Endothelial cell of umbilical vein (primary cell): ENCODE results near the gene UBXN2A. TPM values are rescaled to one million over a fixed set of nuclear protein-coding genes. Genes with fewer than 3 reads are reported as not detected.

Experiments used
- BruUV-seq: library from RNA; stranded (reverse); fragments of 400-500 nt; replicated peaks from 2 replicates; lab custom pipeline; 2021; lab: Mats Ljungman, UMichigan
- CTCF ChIA-PET: fragments of 300-600, 350-600 bp; sonication (Branson Sonifier 250); formaldehyde crosslinking; loops from one replicate; lab custom pipeline; 2021; ENCODE audit warnings: antibody characterized with exemption, inconsistent platforms; lab: Charles Lee
- POLR2A ChIA-PET: fragments of 300-600, 350-600 bp; sonication (Branson Sonifier 250); formaldehyde crosslinking; loops from one replicate; lab custom pipeline; 2021; ENCODE audit warnings: antibody characterized with exemption, inconsistent platforms; lab: Charles Lee
- DNase-seq: peaks from one replicate; pipeline ENCODE4 v3.0.0-alpha.2; 2011; ENCODE audit warnings: low read depth, low spot score
- FAIRE-seq: peaks from 2 replicates; lab custom pipeline; 2011; peaks lifted over from hg19 to GRCh38; lab: Jason Lieb, UNC
- H2AFZ ChIP-seq: 2 replicates; pipeline ENCODE4 v1.6.0; 2012; ENCODE audit warnings: low read depth, low read length, control low read depth, inconsistent platforms
- H3K27ac ChIP-seq: 2 replicates; pipeline ENCODE4 v1.5.1; 2011; ENCODE audit warnings: low read depth, mild to moderate bottlenecking, control low read depth, low read length, moderate library complexity; ENCODE audit not compliant: insufficient read depth
- H3K27me3 ChIP-seq, 2 experiments: 2 replicates each; pipeline versions ENCODE4 v1.6.0 to v1.6.1; 2011; ENCODE audit warnings: low read length in 2 of 2, mixed read lengths in 1 of 2; ENCODE audit not compliant: control insufficient read depth in 2 of 2, insufficient read depth in 2 of 2
- H3K36me3 ChIP-seq, 2 experiments: 2 replicates in 1 of 2; 3 replicates in 1 of 2; pipeline ENCODE4 v1.5.1; 2011; ENCODE audit warnings: low read length in 2 of 2, mild to moderate bottlenecking in 1 of 2, moderate library complexity in 1 of 2; ENCODE audit not compliant: control insufficient read depth in 2 of 2, insufficient read depth in 2 of 2; ENCODE audit errors: extremely low read depth in 1 of 2
- H3K4me1 ChIP-seq: 3 replicates; pipeline ENCODE4 v1.5.1; 2011; ENCODE audit warnings: mild to moderate bottlenecking, low read length; ENCODE audit not compliant: control insufficient read depth, insufficient read depth; ENCODE audit errors: extremely low read depth
- H3K4me2 ChIP-seq: 2 replicates; pipeline ENCODE4 v1.6.1; 2011; ENCODE audit warnings: low read length, control low read depth, mixed read lengths; ENCODE audit not compliant: insufficient read depth
- H3K4me3 ChIP-seq, 3 experiments: fragments of 200-600 bp in 1 of 3; sonication (generic), shearing (Covaris generic) in 1 of 3; replicated peaks in 1 of 3; 2 replicates each; pipeline ENCODE4 v1.5.1; 2011 to 2016; ENCODE audit warnings: control low read depth in 3 of 3, low read length in 3 of 3, mild to moderate bottlenecking in 2 of 3, inconsistent platforms in 1 of 3, low read depth in 1 of 3, moderate library complexity in 1 of 3; ENCODE audit not compliant: insufficient read depth in 1 of 3
- H3K79me2 ChIP-seq: 2 replicates; pipeline ENCODE4 v1.6.0; 2012; ENCODE audit warnings: low read length, inconsistent platforms; ENCODE audit not compliant: control insufficient read depth, insufficient read depth
- H3K9ac ChIP-seq: replicated peaks from 2 replicates; pipeline ENCODE3; 2011; ENCODE audit warnings: low read length, control low read depth; ENCODE audit not compliant: insufficient read depth; ENCODE audit errors: extremely low read depth
- H3K9me1 ChIP-seq: replicated peaks from 3 replicates; pipeline ENCODE4 v1.6.0; 2011; ENCODE audit warnings: mild to moderate bottlenecking, low read length; ENCODE audit not compliant: control insufficient read depth, insufficient read depth; ENCODE audit errors: extremely low read depth
- H3K9me3 ChIP-seq: replicated peaks from 2 replicates; pipeline ENCODE4 v1.5.1; 2012; ENCODE audit warnings: low read length, inconsistent platforms; ENCODE audit not compliant: control insufficient read depth, insufficient read depth
- H4K20me1 ChIP-seq: replicated peaks from 2 replicates; pipeline ENCODE3; 2011; ENCODE audit warnings: mild to moderate bottlenecking, low read length; ENCODE audit not compliant: control insufficient read depth, insufficient read depth; ENCODE audit errors: extremely low read depth
- FOS ChIP-seq: IDR thresholded peaks from 2 replicates; pipeline ENCODE4 v1.6.1; 2011; ENCODE audit warnings: mild to moderate bottlenecking, low read length, moderate library complexity, borderline replicate concordance; ENCODE audit not compliant: insufficient read depth
- JUN ChIP-seq: IDR thresholded peaks from 2 replicates; pipeline ENCODE4 v1.6.1; 2011; ENCODE audit warnings: borderline replicate concordance, low read depth; ENCODE audit not compliant: insufficient read length, insufficient read depth
- MYC ChIP-seq: IDR thresholded peaks from one replicate; pipeline ENCODE4 v1.6.1; 2011; ENCODE audit warnings: mild to moderate bottlenecking, low read depth, low read length
- POLR2A ChIP-seq: IDR thresholded peaks from 2 replicates; pipeline ENCODE4 v1.6.1; 2012; ENCODE audit warnings: low read depth, mild to moderate bottlenecking, control low read depth, low read length
- POLR2AphosphoS5 ChIP-seq: IDR thresholded peaks from 2 replicates; pipeline ENCODE4 v1.6.1; 2012; ENCODE audit warnings: low read depth, mild to moderate bottlenecking, control low read depth, low read length, moderate library complexity; ENCODE audit not compliant: insufficient read depth
- dilution Hi-C: fragments of 300-500 bp; cut with MboI; formaldehyde crosslinking; loops from one replicate; pipeline ENCODE4 v1.15.0; 2019; ENCODE audit warnings: low sequenced_read_pairs; ENCODE audit not compliant: extremely low pct_ligation_motif_present
- intact Hi-C: fragments of 100-400 bp; cut with micrococcal nuclease; formaldehyde crosslinking; loops from one replicate; pipeline ENCODE4 v1.10.0; 2022
- polyA plus RNA-seq, 4 experiments: library from polyadenylated mRNA; depleted of rRNA in 3 of 4; stranded (reverse) in 3 of 4; unstranded in 1 of 4; fragments of >200 nt; gene quantifications; 2 replicates each; pipeline versions ENCODE4 v1.2.1 to v1.2.3, GENCODE V29; 2011 to 2012; ENCODE audit warnings: missing spikeins in 1 of 4
- total RNA-seq: library from RNA; stranded (reverse); gene quantifications from 2 replicates; pipeline ENCODE4 v1.2.3, GENCODE V29; 2021
- TF ChIP-seq, protein P1 (sequence below), 2 donors: IDR thresholded peaks; 1 replicate in 1 of 2; 2 replicates in 1 of 2; pipeline ENCODE4 v1.5.1; 2011; ENCODE audit warnings: low read length in 2 of 2, mild to moderate bottlenecking in 2 of 2, moderate library complexity in 2 of 2, control low read depth in 1 of 2, inconsistent platforms in 1 of 2, low read depth in 1 of 2; ENCODE audit not compliant: insufficient read depth in 1 of 2; ENCODE audit errors: extremely low read depth in 1 of 2
- TF ChIP-seq, protein P2 (sequence below): IDR thresholded peaks from 2 replicates; pipeline ENCODE4 v1.6.1; 2011; ENCODE audit not compliant: insufficient read depth, insufficient read length

The UBXN2A gene
- total and polyA plus RNA-seq, 2 donors (not counting 3 experiments of a cell fraction or from before 2014, with no cell fraction given) = 3.6 to 19.0 TPM

DNA sequence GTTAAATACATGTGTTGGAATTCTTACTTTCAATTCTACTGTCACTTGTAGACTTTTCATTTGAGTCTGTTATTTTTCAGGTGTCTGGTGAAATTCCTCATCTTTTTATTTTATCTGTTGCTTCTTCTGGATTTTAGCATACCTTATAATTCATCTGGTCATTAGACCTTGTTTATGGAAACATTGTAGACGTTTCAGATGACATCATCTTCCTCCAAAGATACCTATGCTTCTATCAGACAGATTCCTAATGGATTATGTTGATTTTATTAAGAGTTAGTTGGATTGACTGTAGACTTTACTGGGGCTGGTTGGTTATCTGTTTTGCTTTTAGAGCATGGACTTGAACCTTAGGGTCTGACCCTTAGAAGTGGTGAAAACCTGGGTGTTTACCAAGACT lies 54.3 kb downstream of the UBXN2A start:
- no peaks in the 10 kb centered on the region for H3K4me1 ChIP-seq
- ChIA-PET POLR2A (interaction anchor here (0.6 kb wide), 1 partner anchor 9 kb away, joined by 4 read pairs; no protein-coding TSS in a partner anchor), CTCF (interaction anchor here (0.8 kb wide), 1 partner anchor 90 kb away, joined by 5 read pairs; the partner anchor contains the start of gene TP53I3)
- no peaks in the 10 kb centered on the region for H3K9me1 ChIP-seq
- intact Hi-C loops = no loop called here
- no peak overlapping the region for H2AFZ ChIP-seq
- H3K4me3 ChIP-seq = no peak overlapping the region
- FAIRE-seq (no peak), DNase-seq (no peak)
- no peaks in the 10 kb centered on the region for H4K20me1 ChIP-seq
- dilution Hi-C loops = no loop called here
- H3K79me2 ChIP-seq = no peaks in the 10 kb centered on the region
- H3K9me3 ChIP-seq = no peaks in the 10 kb centered on the region
- no TSS peak for BruUV-seq
- no peak overlapping the region for H3K27ac ChIP-seq
- no peak overlapping the region for H3K4me2 ChIP-seq
- TF ChIP-seq POLR2A (no peak), POLR2AphosphoS5 (no peak), FOS (no peak), JUN (peak; percentile 2), MYC (no peak)
- TF ChIP-seq, protein P1, sequence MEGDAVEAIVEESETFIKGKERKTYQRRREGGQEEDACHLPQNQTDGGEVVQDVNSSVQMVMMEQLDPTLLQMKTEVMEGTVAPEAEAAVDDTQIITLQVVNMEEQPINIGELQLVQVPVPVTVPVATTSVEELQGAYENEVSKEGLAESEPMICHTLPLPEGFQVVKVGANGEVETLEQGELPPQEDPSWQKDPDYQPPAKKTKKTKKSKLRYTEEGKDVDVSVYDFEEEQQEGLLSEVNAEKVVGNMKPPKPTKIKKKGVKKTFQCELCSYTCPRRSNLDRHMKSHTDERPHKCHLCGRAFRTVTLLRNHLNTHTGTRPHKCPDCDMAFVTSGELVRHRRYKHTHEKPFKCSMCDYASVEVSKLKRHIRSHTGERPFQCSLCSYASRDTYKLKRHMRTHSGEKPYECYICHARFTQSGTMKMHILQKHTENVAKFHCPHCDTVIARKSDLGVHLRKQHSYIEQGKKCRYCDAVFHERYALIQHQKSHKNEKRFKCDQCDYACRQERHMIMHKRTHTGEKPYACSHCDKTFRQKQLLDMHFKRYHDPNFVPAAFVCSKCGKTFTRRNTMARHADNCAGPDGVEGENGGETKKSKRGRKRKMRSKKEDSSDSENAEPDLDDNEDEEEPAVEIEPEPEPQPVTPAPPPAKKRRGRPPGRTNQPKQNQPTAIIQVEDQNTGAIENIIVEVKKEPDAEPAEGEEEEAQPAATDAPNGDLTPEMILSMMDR (IDR thresholded peaks at IDR 0.05; ENCODE audit: extremely low read depth in 1 of 2, insufficient read depth in 1 of 2, low read depth in 1 of 2, low read length in 2 of 2) = no peak
- TF ChIP-seq, protein P2, sequence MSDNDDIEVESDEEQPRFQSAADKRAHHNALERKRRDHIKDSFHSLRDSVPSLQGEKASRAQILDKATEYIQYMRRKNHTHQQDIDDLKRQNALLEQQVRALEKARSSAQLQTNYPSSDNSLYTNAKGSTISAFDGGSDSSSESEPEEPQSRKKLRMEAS = no peak
- no peaks in the 10 kb centered on the region for H3K27me3 ChIP-seq
- H3K36me3 ChIP-seq = peaks cover 0 to 1% of the 10 kb centered on the region in 2 experiments
- no peak overlapping the region for H3K9ac ChIP-seq
